MCF 10A (cell line): ENCODE results near the gene PEX14. TPM values are rescaled to one million over a fixed set of nuclear protein-coding genes. Genes with fewer than 3 reads are reported as not detected.

Experiments
- BruUV-seq: library from RNA; stranded (reverse); fragments of 400-500 nt; replicated peaks from 2 replicates; lab custom pipeline; 2021; lab: Mats Ljungman, UMichigan
- CTCF ChIA-PET: fragments of 300-600 bp; sonication (Branson Sonifier 250); formaldehyde crosslinking; extraction: SDS; loops from one replicate; lab custom pipeline; 2021; ENCODE audit warnings: antibody characterized with exemption, inconsistent platforms; lab: Yijun Ruan, JAX
- POLR2A ChIA-PET: fragments of 300-600, 350-650 bp; sonication (Branson Sonifier 250); formaldehyde crosslinking; extraction: SDS; loops from one replicate; lab custom pipeline; 2020; ENCODE audit warnings: antibody characterized with exemption, inconsistent platforms; lab: Yijun Ruan, JAX
- DNase-seq: peaks from one replicate; pipeline ENCODE4 v3.0.0-alpha.2; 2018; ENCODE audit not compliant: unreplicated experiment
- H3K27ac Mint-ChIP-seq: one replicate; pipeline ENCODE4 v1.8.0; 2022; ENCODE audit warnings: mild to moderate bottlenecking, low read depth, mixed read lengths; ENCODE audit not compliant: unreplicated experiment
- H3K27me3 Mint-ChIP-seq: one replicate; pipeline ENCODE4 v1.8.0; 2022; ENCODE audit warnings: mixed read lengths; ENCODE audit not compliant: insufficient read depth, unreplicated experiment
- H3K36me3 Mint-ChIP-seq: one replicate; pipeline ENCODE4 v1.8.0; 2022; ENCODE audit warnings: mild to moderate bottlenecking, moderate library complexity, mixed read lengths; ENCODE audit not compliant: insufficient read depth, unreplicated experiment
- H3K4me1 Mint-ChIP-seq: one replicate; pipeline ENCODE4 v1.8.0; 2022; ENCODE audit warnings: mixed read lengths; ENCODE audit not compliant: insufficient read depth, unreplicated experiment
- H3K4me3 Mint-ChIP-seq: one replicate; pipeline ENCODE4 v1.8.0; 2022; ENCODE audit warnings: mild to moderate bottlenecking, moderate library complexity, mixed read lengths; ENCODE audit not compliant: unreplicated experiment
- H3K9me3 Mint-ChIP-seq: one replicate; pipeline ENCODE4 v1.8.0; 2022; ENCODE audit warnings: mixed read lengths; ENCODE audit not compliant: unreplicated experiment
- intact Hi-C: fragments of 100-400 bp; cut with micrococcal nuclease; formaldehyde crosslinking; loops from 2 replicates; pipeline ENCODE4 v1.14.1; 2022
- total RNA-seq: library from RNA; stranded (reverse); gene quantifications from 2 replicates; pipeline ENCODE4 v1.2.3, GENCODE V29; 2022
- TF ChIP-seq, protein P1 (sequence below): fragments of 200-600 bp; IDR thresholded peaks from one replicate; pipeline ENCODE4 v1.8.0; 2022; ENCODE audit warnings: antibody characterized with exemption, mild to moderate bottlenecking; ENCODE audit not compliant: unreplicated experiment

The PEX14 gene
- total RNA-seq, 1 experiment from 2014 or later, result 22.2 TPM

DNA sequence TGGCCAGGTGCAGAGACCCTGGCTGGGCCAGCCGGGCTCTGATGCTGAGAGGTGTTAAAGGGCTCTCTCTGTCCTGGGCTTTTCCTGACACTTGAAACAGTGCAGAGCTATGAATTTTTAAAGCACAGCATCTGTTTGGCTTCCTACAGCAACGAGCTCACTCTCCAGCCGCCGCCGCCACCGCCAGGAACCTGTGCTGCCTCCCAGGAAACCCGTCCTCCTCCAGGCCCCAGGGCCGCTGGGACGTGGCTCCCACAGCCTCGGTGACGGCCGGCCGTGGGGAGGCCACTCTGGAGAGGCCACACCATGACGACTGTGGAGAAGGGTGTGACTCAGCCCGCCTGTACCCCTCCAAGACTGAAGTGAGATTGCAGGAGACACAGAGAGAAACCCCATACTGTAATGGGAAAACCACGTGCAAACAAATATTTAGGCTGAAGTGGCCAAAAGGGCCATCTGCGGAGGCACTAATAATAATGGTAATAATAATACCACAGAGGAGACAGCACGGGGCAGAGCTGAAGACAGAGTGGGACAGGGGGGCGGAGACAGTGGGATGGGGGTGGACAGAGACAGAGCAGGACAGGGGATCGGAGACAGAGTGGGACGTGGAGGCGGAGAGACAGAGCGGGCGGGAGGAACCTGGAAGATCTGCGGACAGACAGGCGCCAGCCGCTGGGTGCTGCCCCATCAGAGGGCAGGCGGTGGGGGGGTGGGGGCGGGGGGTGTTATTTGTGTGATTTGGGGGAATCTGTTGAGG, 182.5 kb downstream of the PEX14 start:
- no peak for DNase-seq
- Mint-ChIP-seq H3K27me3 (no peaks in the 10 kb centered on the region), H3K4me1 (no peaks in the 10 kb centered on the region), H3K36me3 (peaks cover 16% of the 10 kb centered on the region), H3K9me3 (no peaks in the 10 kb centered on the region), H3K27ac (no peak overlapping the region), H3K4me3 (no peak overlapping the region)
- ChIA-PET CTCF (no interaction called here), POLR2A (no interaction called here)
- TF ChIP-seq, protein P1, sequence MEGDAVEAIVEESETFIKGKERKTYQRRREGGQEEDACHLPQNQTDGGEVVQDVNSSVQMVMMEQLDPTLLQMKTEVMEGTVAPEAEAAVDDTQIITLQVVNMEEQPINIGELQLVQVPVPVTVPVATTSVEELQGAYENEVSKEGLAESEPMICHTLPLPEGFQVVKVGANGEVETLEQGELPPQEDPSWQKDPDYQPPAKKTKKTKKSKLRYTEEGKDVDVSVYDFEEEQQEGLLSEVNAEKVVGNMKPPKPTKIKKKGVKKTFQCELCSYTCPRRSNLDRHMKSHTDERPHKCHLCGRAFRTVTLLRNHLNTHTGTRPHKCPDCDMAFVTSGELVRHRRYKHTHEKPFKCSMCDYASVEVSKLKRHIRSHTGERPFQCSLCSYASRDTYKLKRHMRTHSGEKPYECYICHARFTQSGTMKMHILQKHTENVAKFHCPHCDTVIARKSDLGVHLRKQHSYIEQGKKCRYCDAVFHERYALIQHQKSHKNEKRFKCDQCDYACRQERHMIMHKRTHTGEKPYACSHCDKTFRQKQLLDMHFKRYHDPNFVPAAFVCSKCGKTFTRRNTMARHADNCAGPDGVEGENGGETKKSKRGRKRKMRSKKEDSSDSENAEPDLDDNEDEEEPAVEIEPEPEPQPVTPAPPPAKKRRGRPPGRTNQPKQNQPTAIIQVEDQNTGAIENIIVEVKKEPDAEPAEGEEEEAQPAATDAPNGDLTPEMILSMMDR, result no peak
- intact Hi-C loops, result no loop called here
- BruUV-seq, result no TSS peak

DNA sequence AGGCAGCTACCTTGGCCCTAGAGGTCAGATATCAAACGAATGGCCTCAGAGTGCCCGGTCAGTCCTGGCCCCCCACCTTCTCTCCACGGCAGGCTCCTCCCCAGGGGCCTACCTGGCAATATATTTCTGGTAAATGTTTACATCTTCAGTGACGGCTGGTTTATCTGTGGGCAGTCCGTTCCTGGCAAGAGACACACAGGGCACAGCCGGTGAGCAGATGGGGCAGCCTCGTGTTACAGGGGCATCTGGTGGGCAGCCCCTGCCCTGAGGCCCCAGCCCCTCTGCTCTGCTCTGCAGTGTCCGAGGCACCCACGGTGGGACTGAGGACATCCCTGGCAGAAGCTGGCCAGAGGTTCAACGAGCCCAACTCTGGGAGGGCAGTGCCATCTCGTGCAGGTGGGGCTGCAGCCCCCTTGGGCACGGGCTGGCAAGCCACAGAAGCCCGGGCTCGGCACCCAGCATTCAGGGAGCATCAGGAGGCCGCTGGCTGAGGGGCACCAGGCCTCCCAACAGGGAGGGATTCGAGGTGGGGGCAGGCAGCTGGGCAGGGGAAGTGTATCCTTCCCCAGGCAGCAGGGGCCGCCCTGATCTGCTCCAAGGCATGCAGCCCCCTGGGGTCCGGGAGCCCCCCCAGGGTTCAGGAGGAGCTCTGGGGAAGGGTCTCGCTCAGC, 183.8 kb downstream of the PEX14 start:
- no peak overlapping the region for H3K4me3 Mint-ChIP-seq
- BruUV-seq, result no TSS peak
- no peaks in the 10 kb centered on the region for H3K9me3 Mint-ChIP-seq
- no peak for DNase-seq
- intact Hi-C loops, result no loop called here
- H3K27ac Mint-ChIP-seq, result no peak overlapping the region
- TF ChIP-seq, protein P1, result no peak
- no peaks in the 10 kb centered on the region for H3K4me1 Mint-ChIP-seq
- no peaks in the 10 kb centered on the region for H3K27me3 Mint-ChIP-seq
- H3K36me3 Mint-ChIP-seq, result peaks cover 16% of the 10 kb centered on the region
- POLR2A ChIA-PET, result no interaction called here
- CTCF ChIA-PET, result no interaction called here

DNA sequence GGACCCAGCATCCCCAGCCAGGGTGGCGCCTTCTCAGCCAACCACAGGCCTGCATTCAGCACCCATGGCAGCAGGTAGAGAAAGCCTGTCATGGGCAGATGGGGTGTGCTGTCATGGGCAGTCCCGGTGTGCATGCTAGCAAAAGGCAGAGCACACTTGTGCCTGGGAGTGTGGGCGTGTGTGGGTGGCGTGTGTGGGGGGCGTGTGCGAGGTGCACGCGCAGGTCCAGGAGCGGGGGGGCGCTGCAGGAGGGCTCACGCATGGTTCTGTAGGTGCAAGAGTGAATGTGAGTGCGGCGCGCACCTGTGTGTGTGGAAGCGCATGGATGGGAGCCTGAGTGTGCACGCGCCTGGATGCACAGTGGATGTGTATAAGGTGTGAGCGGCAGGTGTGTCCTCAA, 184.5 kb downstream of the PEX14 start:
- intact Hi-C loops, result no loop called here
- DNase-seq, result no peak
- no peaks in the 10 kb centered on the region for H3K27me3 Mint-ChIP-seq
- no peaks in the 10 kb centered on the region for H3K4me1 Mint-ChIP-seq
- TF ChIP-seq, protein P1, result no peak
- no peak overlapping the region for H3K27ac Mint-ChIP-seq
- CTCF ChIA-PET, result no interaction called here
- H3K9me3 Mint-ChIP-seq, result no peaks in the 10 kb centered on the region
- POLR2A ChIA-PET, result no interaction called here
- peaks cover 16% of the 10 kb centered on the region for H3K36me3 Mint-ChIP-seq
- no peak overlapping the region for H3K4me3 Mint-ChIP-seq
- no TSS peak for BruUV-seq

DNA sequence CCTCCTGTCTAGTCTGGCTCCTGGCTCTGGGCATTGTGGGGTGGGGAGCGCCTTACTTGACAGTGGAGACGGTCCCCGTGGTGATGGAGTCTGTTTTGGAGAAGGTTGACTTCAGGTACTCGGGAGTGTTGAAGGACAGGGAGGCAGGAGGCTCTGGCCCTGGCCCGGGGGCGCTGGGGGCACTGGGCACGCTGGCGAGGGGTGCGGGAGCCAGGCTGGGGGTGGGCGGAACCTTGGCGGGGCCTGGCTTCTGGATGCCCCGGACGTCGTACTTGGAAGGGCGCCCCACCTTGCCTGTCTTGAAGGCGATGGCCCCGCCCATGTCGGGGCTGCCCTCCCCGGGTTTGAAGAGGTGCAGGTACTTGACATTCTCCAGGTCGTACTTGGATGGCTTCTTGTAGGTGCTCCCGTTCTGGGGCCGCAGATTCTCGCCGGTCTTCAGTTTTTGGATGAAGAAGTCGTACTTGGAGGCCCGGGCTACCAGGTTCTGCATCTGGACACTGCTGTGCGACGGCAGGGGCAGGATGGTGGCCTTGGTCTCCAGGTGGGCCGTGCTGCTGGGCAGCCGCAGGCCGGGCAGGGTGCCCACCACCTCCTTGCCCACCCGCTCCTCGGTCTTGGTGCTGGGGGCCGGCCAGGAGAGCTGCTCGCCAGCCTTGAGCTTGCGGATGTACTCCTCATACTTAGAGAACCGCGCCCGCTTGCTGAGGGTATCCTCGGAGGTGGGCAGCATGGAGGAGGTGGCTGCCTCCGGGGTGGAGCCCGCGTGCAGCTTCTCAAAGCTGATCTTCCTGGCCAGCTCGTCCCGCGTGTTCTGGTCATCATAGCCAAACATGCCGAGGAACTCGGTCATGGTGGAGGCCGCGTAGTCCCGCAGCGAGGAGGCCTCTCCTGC, 185.1 kb downstream of the PEX14 start:
- Mint-ChIP-seq H3K4me1 (no peaks in the 10 kb centered on the region), H3K9me3 (no peaks in the 10 kb centered on the region), H3K36me3 (peaks cover 16% of the 10 kb centered on the region), H3K27me3 (no peaks in the 10 kb centered on the region), H3K27ac (no peak overlapping the region), H3K4me3 (no peak overlapping the region)
- no TSS peak for BruUV-seq
- no peak for DNase-seq
- ChIA-PET POLR2A (no interaction called here), CTCF (interaction anchor here (0.6 kb wide), 2 partner anchors 42 to 463 kb away, joined by 3 to 4 read pairs; no protein-coding TSS in a partner anchor)
- TF ChIP-seq, protein P1, result no peak
- intact Hi-C loops, result no loop called here
